ENCODE measurements around the gene ATL2.

- TF ChIP-seq, protein P1, sequence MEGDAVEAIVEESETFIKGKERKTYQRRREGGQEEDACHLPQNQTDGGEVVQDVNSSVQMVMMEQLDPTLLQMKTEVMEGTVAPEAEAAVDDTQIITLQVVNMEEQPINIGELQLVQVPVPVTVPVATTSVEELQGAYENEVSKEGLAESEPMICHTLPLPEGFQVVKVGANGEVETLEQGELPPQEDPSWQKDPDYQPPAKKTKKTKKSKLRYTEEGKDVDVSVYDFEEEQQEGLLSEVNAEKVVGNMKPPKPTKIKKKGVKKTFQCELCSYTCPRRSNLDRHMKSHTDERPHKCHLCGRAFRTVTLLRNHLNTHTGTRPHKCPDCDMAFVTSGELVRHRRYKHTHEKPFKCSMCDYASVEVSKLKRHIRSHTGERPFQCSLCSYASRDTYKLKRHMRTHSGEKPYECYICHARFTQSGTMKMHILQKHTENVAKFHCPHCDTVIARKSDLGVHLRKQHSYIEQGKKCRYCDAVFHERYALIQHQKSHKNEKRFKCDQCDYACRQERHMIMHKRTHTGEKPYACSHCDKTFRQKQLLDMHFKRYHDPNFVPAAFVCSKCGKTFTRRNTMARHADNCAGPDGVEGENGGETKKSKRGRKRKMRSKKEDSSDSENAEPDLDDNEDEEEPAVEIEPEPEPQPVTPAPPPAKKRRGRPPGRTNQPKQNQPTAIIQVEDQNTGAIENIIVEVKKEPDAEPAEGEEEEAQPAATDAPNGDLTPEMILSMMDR (IDR thresholded peaks at IDR 0.05), result no peak
- no peak for TF ChIP-seq POLR2A (IDR thresholded peaks at IDR 0.05)
Observed at GRCh38 chr2:38268001-38268400, 109.1 kb downstream of the ATL2 start.
